ENCODE results near the gene GPT2.

Gene GPT2

GRCh38 chr16:46885960-46886763, 2.0 kb downstream of the GPT2 start:
- H4K20me1 ChIP-seq (ENCODE audit: control insufficient read depth, insufficient read depth, low read depth, low read length), result no peaks in the 10 kb centered on the region
- TF ChIP-seq CTCF (IDR thresholded peaks at IDR 0.05; ENCODE audit: low read depth, low read length, poor library complexity, severe bottlenecking) (no peak), EZH2phosphoT487 (IDR thresholded peaks at IDR 0.05; ENCODE audit: borderline replicate concordance, low read length) (no peak)
- no peak overlapping the region; the same call in 1 of the 2 replicates for H3K4me2 ChIP-seq (ENCODE audit: low read length)
- no peaks in the 10 kb centered on the region for H3K9me2 ChIP-seq (replicated peaks; ENCODE audit: control insufficient read depth, low read length)
- H3K4me1 ChIP-seq (ENCODE audit: control insufficient read depth, low read length), result peaks cover 26% of the 10 kb centered on the region
- no peaks in the 10 kb centered on the region for H3K36me3 ChIP-seq (ENCODE audit: control insufficient read depth, low read length)
- H3K4me3 ChIP-seq (ENCODE audit: low read length), result no peak overlapping the region
- no peaks in the 10 kb centered on the region; the same call in 1 of the 2 replicates for H3F3A ChIP-seq (ENCODE audit: control insufficient read depth, insufficient read depth)
- H3K79me2 ChIP-seq (ENCODE audit: control insufficient read depth, low read length), result peaks cover 3% of the 10 kb centered on the region; the same call in 1 of the 2 replicates
- no peaks in the 10 kb centered on the region for H3K9me3 ChIP-seq (ENCODE audit: control insufficient read depth, insufficient read depth, low read length)
- no peak overlapping the region for H3K27ac ChIP-seq (ENCODE audit: low read depth, low read length)
- peaks cover 10% of the 10 kb centered on the region for H3K27me3 ChIP-seq (ENCODE audit: control insufficient read depth, low read length)

DNA sequence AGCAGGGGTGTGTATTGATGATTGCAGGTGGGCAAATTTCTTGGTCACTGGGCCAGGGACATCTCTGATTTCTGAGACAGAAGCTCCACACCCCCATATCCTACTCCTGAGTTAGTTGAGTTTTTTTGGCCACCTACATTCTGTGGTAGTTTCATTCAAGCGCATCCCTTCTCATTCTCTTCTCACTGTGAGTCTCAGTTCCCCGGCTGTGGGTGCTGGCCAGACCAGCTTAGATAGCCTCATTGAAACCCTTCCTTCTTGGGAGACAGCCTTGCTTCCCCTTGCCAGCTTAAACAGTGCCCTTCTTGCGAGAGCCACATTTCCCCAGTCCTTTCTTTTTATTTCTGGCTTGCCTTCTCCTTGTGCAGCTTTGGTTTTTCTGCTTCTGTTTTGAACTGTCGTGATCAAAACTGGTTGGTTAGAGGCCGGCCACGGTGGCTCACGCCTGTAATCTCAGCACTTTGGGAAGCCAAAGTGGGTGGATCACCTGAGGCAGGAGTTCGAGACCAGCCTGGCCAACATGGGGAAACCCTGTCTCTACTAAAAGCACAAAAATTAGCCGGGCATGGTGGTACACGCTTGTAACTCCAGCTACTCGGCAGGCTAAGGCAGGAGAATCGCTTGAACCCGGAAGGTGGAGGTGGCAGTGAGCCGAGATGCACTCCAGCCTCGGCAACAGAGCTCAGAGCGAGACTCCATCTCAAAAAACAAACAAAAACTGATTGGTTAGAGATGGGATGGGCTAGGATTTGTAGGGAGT, 2.8 kb downstream of the GPT2 start:
- no peak for TF ChIP-seq EZH2phosphoT487 (IDR thresholded peaks at IDR 0.05; ENCODE audit: borderline replicate concordance, low read length)
- TF ChIP-seq CTCF (IDR thresholded peaks at IDR 0.05; ENCODE audit: low read depth, low read length, poor library complexity, severe bottlenecking), result no peak
- no peak overlapping the region for H3K4me2 ChIP-seq (ENCODE audit: low read length)
- no peaks in the 10 kb centered on the region for H3K36me3 ChIP-seq (ENCODE audit: control insufficient read depth, low read length)
- no peaks in the 10 kb centered on the region for H4K20me1 ChIP-seq (ENCODE audit: control insufficient read depth, insufficient read depth, low read depth, low read length)
- H3F3A ChIP-seq (ENCODE audit: control insufficient read depth, insufficient read depth), result no peaks in the 10 kb centered on the region; the same call in 1 of the 2 replicates
- no peaks in the 10 kb centered on the region for H3K9me3 ChIP-seq (ENCODE audit: control insufficient read depth, insufficient read depth, low read length)
- H3K79me2 ChIP-seq (ENCODE audit: control insufficient read depth, low read length), result peaks cover 3% of the 10 kb centered on the region; the same call in 1 of the 2 replicates
- H3K4me1 ChIP-seq (ENCODE audit: control insufficient read depth, low read length), result peaks cover 26% of the 10 kb centered on the region
- H3K27ac ChIP-seq (ENCODE audit: low read depth, low read length), result no peak overlapping the region
- no peaks in the 10 kb centered on the region for H3K9me2 ChIP-seq (replicated peaks; ENCODE audit: control insufficient read depth, low read length)
- peaks cover 10% of the 10 kb centered on the region for H3K27me3 ChIP-seq (ENCODE audit: control insufficient read depth, low read length)
- H3K4me3 ChIP-seq (ENCODE audit: low read length), result no peak overlapping the region

DNA sequence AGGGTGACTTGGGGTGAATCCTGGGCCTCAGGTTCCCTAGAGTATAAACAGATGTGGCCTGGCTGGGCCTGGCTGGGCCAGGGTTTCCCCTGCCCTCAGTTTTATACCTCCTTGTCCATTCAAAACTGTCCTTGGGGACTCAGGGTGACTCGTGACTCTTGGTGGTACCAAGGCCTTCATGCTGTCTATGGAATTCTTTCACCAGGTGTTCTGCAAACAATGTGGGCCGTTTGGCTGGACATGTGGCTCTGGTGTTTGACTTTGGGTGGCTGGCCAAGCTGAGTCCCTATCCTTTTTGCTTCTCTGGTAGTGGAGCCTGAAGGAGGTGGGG, 3.3 kb downstream of the GPT2 start:
- Histone ChIP-seq H3K4me3 (ENCODE audit: low read length) (no peak overlapping the region), H3F3A (ENCODE audit: control insufficient read depth, insufficient read depth) (no peaks in the 10 kb centered on the region), H4K20me1 (ENCODE audit: control insufficient read depth, insufficient read depth, low read depth, low read length) (no peaks in the 10 kb centered on the region), H3K4me1 (ENCODE audit: control insufficient read depth, low read length) (peaks cover 25% of the 10 kb centered on the region), H3K36me3 (ENCODE audit: control insufficient read depth, low read length) (no peaks in the 10 kb centered on the region), H3K27me3 (ENCODE audit: control insufficient read depth, low read length) (peaks cover 6% of the 10 kb centered on the region), H3K4me2 (ENCODE audit: low read length) (no peak overlapping the region), H3K9me2 (replicated peaks; ENCODE audit: control insufficient read depth, low read length) (no peaks in the 10 kb centered on the region), H3K79me2 (ENCODE audit: control insufficient read depth, low read length) (peaks cover 3% of the 10 kb centered on the region; the same call in 1 of the 2 replicates), H3K9me3 (ENCODE audit: control insufficient read depth, insufficient read depth, low read length) (no peaks in the 10 kb centered on the region), H3K27ac (ENCODE audit: low read depth, low read length) (no peak overlapping the region)
- TF ChIP-seq CTCF (IDR thresholded peaks at IDR 0.05; ENCODE audit: low read depth, low read length, poor library complexity, severe bottlenecking) (no peak), EZH2phosphoT487 (IDR thresholded peaks at IDR 0.05; ENCODE audit: borderline replicate concordance, low read length) (no peak)

Measured in DOHH2 (cell line).